ENCODE results near the gene MBD1. TPM values are rescaled to one million over a fixed set of nuclear protein-coding genes. Genes with fewer than 3 reads are reported as not detected.

MBD1 gene
- total and polyA plus RNA-seq, 3 donors from 2014 or later, result 181 to 225 (median 200) TPM

DNA sequence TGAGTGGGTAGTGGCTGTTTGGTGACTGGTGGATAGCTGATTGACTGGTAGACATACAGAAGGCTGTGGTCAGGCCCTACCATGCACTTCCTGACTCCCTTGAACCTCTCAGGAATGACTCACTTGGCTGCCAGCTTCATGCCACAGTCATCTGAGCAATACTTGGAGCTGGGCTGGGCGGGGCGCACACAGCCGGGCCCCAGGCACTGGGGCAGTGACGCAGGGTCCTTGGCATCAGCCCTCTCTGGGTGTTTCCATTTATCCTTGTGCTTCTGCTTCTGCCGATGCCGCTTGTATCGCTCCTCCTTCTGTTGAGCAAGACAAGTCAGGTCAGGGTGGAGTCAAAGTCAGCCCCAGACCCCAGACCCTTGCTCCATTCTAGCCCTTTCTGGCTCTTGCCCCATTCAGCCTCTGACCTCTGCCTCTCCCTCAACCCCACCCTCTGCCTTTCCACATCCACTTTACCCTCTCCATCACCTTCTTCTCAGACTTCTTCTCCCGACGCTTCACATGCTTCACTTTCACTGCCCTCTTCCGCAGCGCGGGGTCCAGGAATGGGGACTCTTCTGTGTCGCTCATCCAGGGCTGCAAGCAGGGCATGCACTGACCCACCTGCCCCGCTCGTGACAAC lies 3.0 kb upstream of the MBD1 start:
- 94 to 97% methylated on average over 15 of the region's 15 CpGs for WGBS, 2 donors
- Histone ChIP-seq H3K4me1 (peaks cover 19% of the 10 kb centered on the region), H3K36me3 (ENCODE audit: low read depth, missing control alignments) (no peaks in the 10 kb centered on the region), H3K27ac (no peak overlapping the region), H3K27me3 (no peaks in the 10 kb centered on the region), H3K9me3 (no peaks in the 10 kb centered on the region), H3K4me3 (no peak overlapping the region)
- no peak for DNase-seq
- intact Hi-C loops (cut with DNase I; ENCODE audit: low total_unique reads), result no loop called here
- TF ChIP-seq POLR2A (IDR thresholded peaks at IDR 0.05), result no peak
- TF ChIP-seq, protein P1, sequence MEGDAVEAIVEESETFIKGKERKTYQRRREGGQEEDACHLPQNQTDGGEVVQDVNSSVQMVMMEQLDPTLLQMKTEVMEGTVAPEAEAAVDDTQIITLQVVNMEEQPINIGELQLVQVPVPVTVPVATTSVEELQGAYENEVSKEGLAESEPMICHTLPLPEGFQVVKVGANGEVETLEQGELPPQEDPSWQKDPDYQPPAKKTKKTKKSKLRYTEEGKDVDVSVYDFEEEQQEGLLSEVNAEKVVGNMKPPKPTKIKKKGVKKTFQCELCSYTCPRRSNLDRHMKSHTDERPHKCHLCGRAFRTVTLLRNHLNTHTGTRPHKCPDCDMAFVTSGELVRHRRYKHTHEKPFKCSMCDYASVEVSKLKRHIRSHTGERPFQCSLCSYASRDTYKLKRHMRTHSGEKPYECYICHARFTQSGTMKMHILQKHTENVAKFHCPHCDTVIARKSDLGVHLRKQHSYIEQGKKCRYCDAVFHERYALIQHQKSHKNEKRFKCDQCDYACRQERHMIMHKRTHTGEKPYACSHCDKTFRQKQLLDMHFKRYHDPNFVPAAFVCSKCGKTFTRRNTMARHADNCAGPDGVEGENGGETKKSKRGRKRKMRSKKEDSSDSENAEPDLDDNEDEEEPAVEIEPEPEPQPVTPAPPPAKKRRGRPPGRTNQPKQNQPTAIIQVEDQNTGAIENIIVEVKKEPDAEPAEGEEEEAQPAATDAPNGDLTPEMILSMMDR (IDR thresholded peaks at IDR 0.05), result no peak

DNA sequence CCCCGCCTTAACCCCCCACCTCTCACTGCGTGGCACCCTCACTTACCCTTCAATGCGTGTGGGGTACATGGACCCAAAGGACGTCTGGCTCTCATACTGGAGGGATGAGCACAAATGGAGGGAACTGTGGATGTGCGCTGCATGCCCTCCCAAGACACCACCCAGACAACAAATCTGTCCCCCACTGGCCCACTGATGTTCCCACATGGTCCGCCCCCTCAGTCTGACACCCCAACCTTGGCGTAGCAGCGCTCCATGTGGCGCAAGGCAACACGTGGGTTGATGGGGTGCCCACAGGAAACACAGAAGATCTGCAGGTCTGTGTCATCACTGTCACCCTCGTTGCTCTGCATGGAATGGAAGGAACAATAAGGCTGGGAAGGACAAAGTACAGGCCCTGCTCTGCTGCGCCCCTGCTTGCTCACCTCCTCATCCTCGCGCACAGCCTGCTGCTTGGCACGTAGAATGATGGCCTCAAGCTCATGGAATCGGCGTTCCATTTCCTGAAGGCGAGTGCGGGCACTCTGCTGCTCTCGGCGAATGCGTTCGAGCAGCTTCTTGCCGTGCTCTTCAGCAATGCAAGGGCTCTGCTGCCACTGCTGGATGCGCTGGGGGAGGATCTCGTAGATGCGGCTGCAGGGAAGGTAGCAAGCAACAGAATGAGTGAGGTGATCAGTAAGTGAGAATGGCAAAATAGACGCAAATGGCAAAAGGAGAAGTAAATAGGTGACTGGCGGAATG lies 2.3 kb upstream of the MBD1 start:
- DNase-seq, result no peak
- Histone ChIP-seq H3K27ac (no peak overlapping the region), H3K27me3 (no peaks in the 10 kb centered on the region), H3K4me1 (peaks cover 20% of the 10 kb centered on the region), H3K4me3 (no peak overlapping the region), H3K9me3 (no peaks in the 10 kb centered on the region), H3K36me3 (ENCODE audit: low read depth, missing control alignments) (no peaks in the 10 kb centered on the region)
- TF ChIP-seq POLR2A (IDR thresholded peaks at IDR 0.05), result no peak
- intact Hi-C loops (cut with DNase I; ENCODE audit: low total_unique reads), result no loop called here
- 93% methylated on average over 21 to 29 of the region's 29 CpGs for WGBS, 2 donors

DNA sequence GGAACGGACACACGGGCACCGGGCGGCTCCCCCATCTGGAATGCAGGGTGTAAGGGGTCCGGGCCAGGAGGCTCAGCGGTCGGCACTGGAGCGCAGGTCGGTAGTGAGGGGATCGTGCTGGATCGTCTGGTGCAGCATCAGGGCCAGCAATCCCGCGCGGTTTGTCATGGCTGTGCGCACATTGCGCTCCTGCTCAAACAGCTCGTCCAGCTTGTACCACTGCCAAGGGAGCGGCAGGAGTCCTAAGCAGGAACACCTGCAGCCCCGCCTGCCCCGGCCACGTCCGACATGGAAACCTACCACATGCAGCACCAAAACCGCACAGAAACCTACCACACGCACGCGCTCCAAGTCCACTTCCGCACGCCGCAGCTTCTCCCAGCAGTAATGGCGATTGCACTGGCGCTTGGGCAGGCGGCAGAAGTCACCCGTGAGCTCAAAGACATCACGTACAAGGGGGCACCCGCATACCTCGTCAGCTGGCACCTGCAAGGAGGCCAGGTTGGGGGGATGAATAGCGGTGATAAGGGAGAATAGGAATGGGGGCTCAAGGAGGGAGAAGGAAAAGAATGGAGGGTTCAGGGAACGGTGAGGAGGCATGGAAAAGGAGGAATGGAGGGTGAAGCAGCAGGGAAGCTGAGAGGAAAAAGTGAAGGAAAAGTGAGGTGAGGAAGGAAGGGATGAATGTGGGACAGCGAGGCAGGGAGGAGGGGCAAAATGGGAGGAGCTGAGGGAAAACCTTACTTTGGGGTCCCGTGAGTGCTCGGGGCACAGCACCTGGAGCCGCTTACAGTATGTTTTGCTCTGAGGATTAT lies 1.4 kb upstream of the MBD1 start:
- Histone ChIP-seq H3K9me3 (no peaks in the 10 kb centered on the region), H3K4me3 (peak overlapping the region in 1 of 2 donors; percentile 90), H3K27me3 (no peaks in the 10 kb centered on the region), H3K27ac (no peak overlapping the region), H3K36me3 (ENCODE audit: low read depth, missing control alignments) (no peaks in the 10 kb centered on the region), H3K4me1 (peaks cover 20% of the 10 kb centered on the region)
- WGBS, 2 donors, result 74 to 77% methylated on average over 38 to 42 of the region's 42 CpGs
- intact Hi-C loops (cut with DNase I; ENCODE audit: low total_unique reads), result no loop called here
- DNase-seq, result no peak
- TF ChIP-seq, protein P1 (IDR thresholded peaks at IDR 0.05), result no peak
- TF ChIP-seq POLR2A (IDR thresholded peaks at IDR 0.05), result no peak

DNA sequence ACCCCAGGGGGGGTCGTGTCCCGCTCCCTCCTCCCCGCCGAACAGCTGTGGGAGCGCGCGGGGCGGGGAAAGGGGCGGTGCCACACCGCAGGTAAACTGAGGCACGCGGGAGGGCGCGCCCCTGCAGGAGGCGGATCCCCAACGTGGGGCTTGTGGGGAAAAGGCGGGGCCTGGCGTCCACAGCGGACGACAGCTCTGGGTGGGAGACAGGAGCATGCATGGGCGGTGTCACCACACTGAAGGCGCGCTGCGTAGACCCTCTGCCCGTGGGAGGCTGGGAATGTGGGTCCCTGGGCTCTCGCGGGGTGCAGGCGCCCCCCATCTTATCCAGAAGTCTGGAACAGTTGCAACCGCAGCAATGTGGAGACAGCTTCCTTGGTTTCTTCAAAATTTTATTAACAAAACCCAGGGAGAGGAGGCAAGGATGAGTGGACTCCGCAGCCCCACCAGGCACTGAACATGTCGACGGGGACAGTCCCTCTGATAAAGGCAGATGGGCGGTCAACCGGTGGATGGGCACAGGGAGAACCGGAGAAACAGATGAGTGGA lies 723 bp upstream of the MBD1 start:
- WGBS, 2 donors, result 29 to 76% methylated on average over 6 to 32 of the region's 35 CpGs
- peaks cover 20% of the 10 kb centered on the region for H3K4me1 ChIP-seq
- peak overlapping the region; percentile 85 to 90 for H3K4me3 ChIP-seq
- no peaks in the 10 kb centered on the region for H3K36me3 ChIP-seq (ENCODE audit: low read depth, missing control alignments)
- peak overlapping the region; percentile 92 to 95 for H3K27ac ChIP-seq
- H3K9me3 ChIP-seq, result no peaks in the 10 kb centered on the region
- DNase-seq, result no peak
- TF ChIP-seq POLR2A (IDR thresholded peaks at IDR 0.05), result no peak
- TF ChIP-seq, protein P1 (IDR thresholded peaks at IDR 0.05), result no peak
- no peaks in the 10 kb centered on the region for H3K27me3 ChIP-seq
- intact Hi-C loops (cut with DNase I; ENCODE audit: low total_unique reads), result no loop called here

Data from testis (tissue), 3 donors.